Mesenchymal stem cell (in vitro differentiated cells and primary cell): ENCODE measurements around the gene KIN.
A peak's percentile ranks its signal among the peaks of the same experiment; 100 is the strongest.

ENCODE experiments used
- DNase-seq: peaks from one replicate; pipeline ENCODE4 v3.0.0-alpha.2; 2013
- H2AFZ ChIP-seq: one replicate; pipeline ENCODE4 v1.6.1; 2013; ENCODE audit warnings: low read depth, mild to moderate bottlenecking, control low read depth, inconsistent platforms, low read length, moderate library complexity
- H2AK5ac ChIP-seq: 2 replicates; pipeline ENCODE4 v1.6.1; 2013; ENCODE audit warnings: low read length, moderate library complexity, mild to moderate bottlenecking, inconsistent platforms; ENCODE audit not compliant: severe bottlenecking
- H2BK120ac ChIP-seq: one replicate; pipeline ENCODE4 v1.6.1; 2013; ENCODE audit warnings: low read depth, mild to moderate bottlenecking, inconsistent platforms, low read length, moderate library complexity
- H2BK12ac ChIP-seq, 2 experiments: one replicate each; pipeline ENCODE4 v1.6.1; 2013; ENCODE audit warnings: inconsistent platforms in 2 of 2, low read length in 2 of 2, mild to moderate bottlenecking in 2 of 2, moderate library complexity in 2 of 2, control low read depth in 1 of 2
- H2BK15ac ChIP-seq: one replicate; pipeline ENCODE4 v1.6.1; 2013; ENCODE audit warnings: mild to moderate bottlenecking, low read depth, inconsistent platforms; ENCODE audit not compliant: poor library complexity, severe bottlenecking
- H2BK5ac ChIP-seq: 2 replicates; pipeline ENCODE4 v1.6.1; 2013; ENCODE audit warnings: low read depth, mild to moderate bottlenecking, low read length, control low read depth, inconsistent platforms; ENCODE audit not compliant: poor library complexity, severe bottlenecking
- H3K14ac ChIP-seq, 2 experiments: one replicate each; pipeline ENCODE4 v1.6.1; 2013; ENCODE audit warnings: inconsistent platforms in 2 of 2, low read length in 2 of 2, control low read depth in 1 of 2, mild to moderate bottlenecking in 1 of 2, moderate library complexity in 1 of 2
- H3K18ac ChIP-seq, 2 experiments: one replicate each; pipeline ENCODE4 v1.6.1; 2013; ENCODE audit warnings: inconsistent platforms in 2 of 2, low read length in 2 of 2, control low read depth in 1 of 2, low read depth in 1 of 2, mild to moderate bottlenecking in 1 of 2
- H3K23ac ChIP-seq, 2 experiments: one replicate each; pipeline ENCODE4 v1.6.1; 2013; ENCODE audit warnings: inconsistent platforms in 2 of 2, low read length in 2 of 2, mild to moderate bottlenecking in 2 of 2, moderate library complexity in 2 of 2, control low read depth in 1 of 2
- H3K27ac ChIP-seq: 2 replicates; pipeline ENCODE4 v1.5.1; 2013; ENCODE audit warnings: mild to moderate bottlenecking, moderate library complexity, low read length, control low read depth, inconsistent platforms; ENCODE audit not compliant: poor library complexity, severe bottlenecking
- H3K27me3 ChIP-seq, 2 experiments: 2 replicates each; pipeline versions ENCODE4 v1.6.1 to v1.7.0; 2013; ENCODE audit warnings: low read length in 2 of 2, mild to moderate bottlenecking in 2 of 2, moderate library complexity in 2 of 2, control low read depth in 1 of 2, inconsistent platforms in 1 of 2; ENCODE audit not compliant: control insufficient read depth in 1 of 2, insufficient read depth in 1 of 2
- H3K36me3 ChIP-seq, 2 experiments: 2 replicates each; pipeline versions ENCODE4 v1.6.1 to v1.7.0; 2013; ENCODE audit warnings: low read length in 2 of 2, control low read depth in 1 of 2, inconsistent platforms in 1 of 2, low read depth in 1 of 2, mild to moderate bottlenecking in 1 of 2; ENCODE audit not compliant: insufficient read depth in 2 of 2, control insufficient read depth in 1 of 2
- H3K4ac ChIP-seq, 2 experiments: one replicate each; pipeline ENCODE4 v1.6.1; 2013; ENCODE audit warnings: inconsistent platforms in 2 of 2, low read length in 2 of 2, mild to moderate bottlenecking in 2 of 2, moderate library complexity in 2 of 2, control low read depth in 1 of 2, low read depth in 1 of 2
- H3K4me1 ChIP-seq: 2 replicates; pipeline ENCODE4 v1.6.1; 2013; ENCODE audit warnings: low read depth, low read length, control low read depth; ENCODE audit not compliant: control insufficient read depth, insufficient read depth
- H3K4me2 ChIP-seq: 2 replicates; pipeline ENCODE4 v1.6.1; 2013; ENCODE audit warnings: low read length, mild to moderate bottlenecking, inconsistent platforms; ENCODE audit not compliant: poor library complexity, severe bottlenecking
- H3K4me3 ChIP-seq, 2 experiments: 2 replicates each; pipeline versions ENCODE4 v1.5.1 to v1.7.0; 2013; ENCODE audit warnings: low read length in 2 of 2, mild to moderate bottlenecking in 2 of 2, control low read depth in 1 of 2, low read depth in 1 of 2; ENCODE audit not compliant: insufficient read depth in 1 of 2
- H3K79me1 ChIP-seq: replicated peaks from 2 replicates; pipeline ENCODE4 v1.6.1; 2013; ENCODE audit warnings: mild to moderate bottlenecking, control low read depth, low read length, inconsistent platforms; ENCODE audit not compliant: poor library complexity, severe bottlenecking
- H3K9ac ChIP-seq: 2 replicates; pipeline ENCODE4 v1.7.0; 2013; ENCODE audit warnings: mild to moderate bottlenecking, low read length, moderate library complexity
- H3K9me3 ChIP-seq: 2 replicates; pipeline ENCODE4 v1.7.0; 2013; ENCODE audit warnings: mild to moderate bottlenecking, low read length; ENCODE audit not compliant: control insufficient read depth
- H4K8ac ChIP-seq: one replicate; pipeline ENCODE4 v1.6.1; 2013; ENCODE audit warnings: inconsistent platforms, mild to moderate bottlenecking, low read length, moderate library complexity
- H4K91ac ChIP-seq: one replicate; pipeline ENCODE4 v1.6.1; 2013; ENCODE audit warnings: mild to moderate bottlenecking, low read length, inconsistent platforms
- WGBS: methylation state at CpG from one replicate; pipeline ENCODE4 v1.1.7; 2013; ENCODE audit warnings: mixed read lengths; 5-methylcytosine and 5-hydroxymethylcytosine counted together

Gene KIN

DNA sequence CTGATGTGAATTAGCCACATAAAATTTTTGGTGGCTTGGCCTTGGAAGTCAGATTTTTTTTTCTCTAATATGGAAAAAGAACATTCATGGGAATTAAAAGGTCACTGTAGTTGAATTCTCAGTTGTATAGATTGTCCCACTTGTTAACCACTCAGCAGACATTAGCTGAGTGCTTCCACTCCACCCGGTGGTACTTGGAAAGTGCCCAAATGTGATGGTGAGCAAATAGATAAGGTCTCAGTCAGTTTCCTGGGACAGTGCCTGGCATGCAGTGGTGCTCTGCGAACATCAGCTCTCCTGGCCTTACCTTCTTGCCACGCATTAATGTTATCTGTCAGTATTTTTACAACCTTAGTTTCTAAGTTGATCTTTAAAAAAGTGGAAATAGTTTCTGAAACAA is 1.6 kb upstream of the KIN start:
- Histone ChIP-seq H3K9me3 (no peaks in the 10 kb centered on the region), H3K4me3 (peak overlapping the region in 1 of 2 experiments; percentile 93), H2BK12ac (no peak overlapping the region), H3K23ac (no peak overlapping the region), H3K27ac (no peak overlapping the region), H3K9ac (peak overlapping the region; percentile 97), H3K79me1 (no peaks in the 10 kb centered on the region), H3K14ac (no peak overlapping the region), H4K91ac (no peak overlapping the region), H2BK120ac (no peak overlapping the region), H3K36me3 (peaks cover 5 to 24% of the 10 kb centered on the region in 2 experiments), H2BK5ac (no peak overlapping the region), H3K27me3 (no peaks in the 10 kb centered on the region), H3K4me1 (peaks cover 5% of the 10 kb centered on the region), H3K18ac (no peak overlapping the region), H2AK5ac (no peak overlapping the region), H3K4me2 (peak overlapping the region; percentile 77), H4K8ac (no peak overlapping the region), H3K4ac (no peak overlapping the region), H2BK15ac (no peak overlapping the region), H2AFZ (no peak overlapping the region)
- 0% methylated on average over 1 of the region's 3 CpGs for WGBS
- peak; percentile 46 for DNase-seq

DNA sequence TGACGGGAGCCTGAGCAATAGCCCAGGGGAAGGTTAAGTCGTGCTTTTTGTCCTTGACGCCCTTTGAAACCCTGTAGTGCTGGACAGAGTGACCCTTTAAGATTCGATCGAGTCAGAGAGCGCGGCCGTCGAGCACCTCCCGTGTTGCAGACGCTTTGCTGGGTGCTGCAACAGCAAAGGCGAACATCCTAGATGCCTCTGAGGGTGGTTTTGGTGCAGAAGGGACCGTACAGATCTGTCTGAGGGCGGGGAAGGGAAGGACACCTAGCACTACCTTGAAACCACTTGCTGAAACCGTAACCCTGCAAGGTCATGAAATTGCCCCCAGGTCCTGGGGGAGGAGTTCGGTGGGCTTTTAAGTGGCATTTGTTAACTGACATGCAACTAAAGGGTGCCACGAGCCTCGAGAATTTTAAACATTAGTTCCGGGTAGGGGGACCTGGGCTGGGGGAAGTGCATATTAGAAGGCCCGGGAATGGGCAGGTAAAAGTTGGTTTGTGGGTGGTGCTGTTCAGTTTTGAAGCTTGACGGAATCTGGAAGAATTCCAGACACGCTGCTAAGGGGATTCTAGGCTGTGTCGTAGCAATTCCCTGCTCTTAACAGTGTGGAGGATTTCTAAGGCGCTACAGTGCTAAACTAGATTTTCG is 970 bp upstream of the KIN start:
- under 1% methylated on average over 22 of the region's 25 CpGs for WGBS
- no peak overlapping the region for H3K14ac ChIP-seq
- peak overlapping the region; percentile 14 for H3K27ac ChIP-seq
- no peak overlapping the region for H2AK5ac ChIP-seq
- no peak overlapping the region for H4K8ac ChIP-seq
- no peak overlapping the region for H2AFZ ChIP-seq
- H3K4me1 ChIP-seq, result peaks cover 5% of the 10 kb centered on the region
- H3K18ac ChIP-seq, result peak overlapping the region; percentile 95 to 98
- no peaks in the 10 kb centered on the region for H3K79me1 ChIP-seq
- H2BK15ac ChIP-seq, result no peak overlapping the region
- H3K36me3 ChIP-seq, result peaks cover 5 to 24% of the 10 kb centered on the region in 2 experiments
- peak overlapping the region; percentile 81 to 93 for H3K4me3 ChIP-seq
- no peaks in the 10 kb centered on the region for H3K27me3 ChIP-seq
- no peak overlapping the region for H3K23ac ChIP-seq
- no peak overlapping the region for H2BK12ac ChIP-seq
- DNase-seq, result peak; percentile 41
- H3K9ac ChIP-seq, result peak overlapping the region; percentile 97
- no peak overlapping the region for H2BK120ac ChIP-seq
- H3K9me3 ChIP-seq, result no peaks in the 10 kb centered on the region
- H2BK5ac ChIP-seq, result no peak overlapping the region
- H4K91ac ChIP-seq, result peak overlapping the region; percentile 93
- peak overlapping the region; percentile 77 for H3K4me2 ChIP-seq
- peak overlapping the region; percentile 48 to 72 for H3K4ac ChIP-seq

DNA sequence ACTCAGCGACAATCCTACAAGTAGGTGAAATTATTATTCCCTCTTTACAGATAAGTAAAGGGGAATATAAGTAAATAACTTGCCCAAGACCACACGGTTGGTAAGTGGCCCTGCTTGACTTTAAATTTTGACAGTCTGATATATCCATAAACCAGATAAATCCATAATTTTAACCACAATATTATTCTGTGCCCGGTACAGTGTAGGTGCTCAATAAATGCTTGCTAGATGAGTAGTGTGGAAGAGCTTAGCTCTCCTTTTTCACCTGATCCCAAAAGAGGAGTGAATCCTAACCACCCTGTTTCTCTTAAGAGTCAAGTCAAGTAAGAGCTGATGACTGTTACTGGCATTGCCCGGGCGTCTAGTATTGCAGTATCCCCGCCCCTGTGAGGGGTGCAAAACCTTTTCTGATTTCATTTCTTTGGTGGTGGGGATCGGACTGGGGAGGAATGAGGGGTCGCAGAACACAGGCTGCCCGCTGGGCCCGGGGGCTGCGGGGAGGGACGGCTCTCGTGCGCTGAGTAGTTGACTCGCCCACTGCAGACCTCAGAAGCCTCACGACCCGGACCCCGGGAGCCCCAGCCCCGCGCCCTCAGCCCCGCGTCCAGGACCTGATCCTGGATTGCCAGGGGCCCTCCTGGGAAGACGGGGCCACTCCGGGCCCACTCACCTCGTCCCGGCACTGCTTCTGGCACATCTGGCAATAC is 490 bp downstream of the KIN start:
- H4K91ac ChIP-seq, result peak overlapping the region; percentile 28
- H3K9ac ChIP-seq, result peak overlapping the region; percentile 97
- peak overlapping the region; percentile 78 to 93 for H3K4me3 ChIP-seq
- H3K36me3 ChIP-seq, result peaks cover 5 to 20% of the 10 kb centered on the region in 2 experiments
- H2BK5ac ChIP-seq, result no peak overlapping the region
- H3K18ac ChIP-seq, result peak overlapping the region; percentile 62 to 86
- no peak overlapping the region for H2BK15ac ChIP-seq
- under 1% methylated on average over 23 of the region's 26 CpGs for WGBS
- peak; percentile 36 for DNase-seq
- no peak overlapping the region for H2AFZ ChIP-seq
- H3K9me3 ChIP-seq, result no peaks in the 10 kb centered on the region
- H2BK12ac ChIP-seq, result no peak overlapping the region
- H3K23ac ChIP-seq, result peak overlapping the region in 1 of 2 experiments; percentile 35
- H3K79me1 ChIP-seq, result no peaks in the 10 kb centered on the region
- H3K27me3 ChIP-seq, result no peaks in the 10 kb centered on the region
- peak overlapping the region; percentile 11 for H2BK120ac ChIP-seq
- no peak overlapping the region for H2AK5ac ChIP-seq
- H4K8ac ChIP-seq, result peak overlapping the region; percentile 66
- H3K4me2 ChIP-seq, result peak overlapping the region; percentile 66
- peak overlapping the region in 1 of 2 experiments; percentile 55 for H3K4ac ChIP-seq
- no peak overlapping the region for H3K27ac ChIP-seq
- H3K4me1 ChIP-seq, result peaks cover 2% of the 10 kb centered on the region
- peak overlapping the region in 1 of 2 experiments; percentile 93 for H3K14ac ChIP-seq

DNA sequence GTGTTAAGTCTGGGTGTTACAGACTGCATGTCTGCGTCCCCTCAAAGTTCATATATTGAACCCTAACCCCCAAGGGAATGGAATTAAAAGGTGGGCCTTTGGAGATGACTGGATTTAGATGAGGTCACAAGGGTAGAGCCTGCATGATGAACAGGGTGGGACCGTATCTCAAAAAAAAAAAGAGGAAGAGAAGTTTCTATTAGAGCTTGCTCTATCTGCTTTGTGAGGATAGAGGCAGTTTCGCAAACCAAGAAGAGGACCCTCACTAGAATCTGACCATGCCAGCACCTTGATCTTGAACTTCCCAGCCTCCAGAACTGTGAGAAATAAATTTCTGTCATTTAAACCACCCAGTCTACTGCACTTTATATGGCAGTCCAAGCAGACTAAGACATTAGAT is 1.4 kb downstream of the KIN start:
- Histone ChIP-seq H3K18ac (no peak overlapping the region), H3K9me3 (no peaks in the 10 kb centered on the region), H2BK120ac (no peak overlapping the region), H3K4ac (no peak overlapping the region), H2BK5ac (no peak overlapping the region), H3K36me3 (peaks cover 5 to 14% of the 10 kb centered on the region in 2 experiments), H3K14ac (no peak overlapping the region), H4K8ac (no peak overlapping the region), H3K9ac (peak overlapping the region; percentile 97), H2BK12ac (no peak overlapping the region), H2AFZ (no peak overlapping the region), H3K23ac (no peak overlapping the region), H2AK5ac (no peak overlapping the region), H4K91ac (no peak overlapping the region), H3K4me3 (peak overlapping the region in 1 of 2 experiments; percentile 93), H3K27ac (no peak overlapping the region), H3K4me2 (peak overlapping the region; percentile 53), H3K27me3 (no peaks in the 10 kb centered on the region), H3K4me1 (peaks cover 2% of the 10 kb centered on the region), H3K79me1 (peaks cover under 1% of the 10 kb centered on the region), H2BK15ac (no peak overlapping the region)
- no peak for DNase-seq
- WGBS, result 100% methylated on average over 3 of the region's 3 CpGs
